SK-N-MC (cell line): ENCODE results near the gene ZNF134.

Source experiments
- DNase-seq: peaks from one replicate; pipeline ENCODE4 v3.0.0-alpha.2; 2011; ENCODE audit warnings: low read depth, low spot score
- H3K27ac ChIP-seq: fragments of 200-600 bp; sonication (generic); 2 replicates; pipeline ENCODE4 v1.5.1; 2016; ENCODE audit warnings: mixed run types
- H3K36me3 ChIP-seq: fragments of 200-600 bp; sonication (generic); 2 replicates; pipeline ENCODE4 v1.6.1; 2017; ENCODE audit warnings: antibody characterized with exemption, low read length, mixed read lengths; ENCODE audit not compliant: insufficient read depth
- H3K4me3 ChIP-seq: fragments of 200-600 bp; sonication (generic); 2 replicates; pipeline ENCODE4 v1.5.1; 2016
- H3K9ac ChIP-seq: fragments of 200-600 bp; sonication (generic); 2 replicates; pipeline ENCODE4 v1.8.0; 2017; ENCODE audit warnings: mixed run types, mixed read lengths; ENCODE audit not compliant: insufficient read length
- H3K9me3 ChIP-seq: fragments of 200-600 bp; sonication (generic); 2 replicates; pipeline ENCODE4 v1.6.1; 2017; ENCODE audit warnings: low read depth, mild to moderate bottlenecking, antibody characterized with exemption, low read length, moderate library complexity, mixed read lengths
- EZH2 ChIP-seq: fragments of 200-600 bp; sonication (generic); IDR thresholded peaks from one replicate; pipeline ENCODE4 v1.6.1; 2017; ENCODE audit warnings: antibody characterized with exemption
- FOXP2 ChIP-seq: optimal IDR thresholded peaks from 2 replicates; pipeline ENCODE3; 2011; ENCODE audit warnings: mild to moderate bottlenecking, moderate library complexity; ENCODE audit not compliant: insufficient read depth; ENCODE audit errors: extremely low read length, control extremely low read depth
- POLR2AphosphoS5 ChIP-seq: IDR thresholded peaks from 2 replicates; pipeline ENCODE4 v1.6.1; 2012; ENCODE audit warnings: mild to moderate bottlenecking, low read depth, low read length, borderline replicate concordance

The ZNF134 gene

GRCh38 chr19:57632987-57633831, 19.2 kb downstream of the ZNF134 start, which contains the start of gene ZNF211:
Gene ZNF211 (plus strand): TSS chr19:57633168. CDS start chr19:57633347, 179 bp downstream.
- TF ChIP-seq EZH2, result no peak
- TF ChIP-seq POLR2AphosphoS5, result peak; percentile 57; the same call in 1 of the 2 replicates
- no peak for TF ChIP-seq FOXP2
- H3K36me3 ChIP-seq, result peaks cover 18% of the 10 kb centered on the region
- DNase-seq, result peak; percentile 67
- peak within 1 kb of the TSS; percentile 88 for H3K4me3 ChIP-seq
- H3K9me3 ChIP-seq, result peaks cover 3% of the 10 kb centered on the region; the same call in 1 of the 2 replicates
- H3K27ac ChIP-seq, result no peak within 1 kb of the TSS
- peak within 1 kb of the TSS; percentile 54 for H3K9ac ChIP-seq

DNA sequence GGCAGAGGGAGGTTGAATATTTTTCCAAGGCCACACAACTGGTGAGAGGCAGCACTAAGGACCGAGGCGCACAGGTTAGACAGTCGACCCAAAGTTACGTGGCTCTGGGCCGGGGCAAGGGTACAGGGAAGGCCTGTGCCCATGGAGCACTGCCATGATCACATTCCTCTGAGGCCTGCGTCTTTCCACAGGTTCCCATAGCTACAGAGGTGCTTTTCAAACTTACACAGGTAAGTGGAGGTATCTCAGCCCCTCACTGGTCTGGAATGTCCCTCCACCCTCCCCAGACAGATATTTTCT, 19.7 kb downstream of the ZNF134 start:
- no peak for TF ChIP-seq EZH2
- no peak for TF ChIP-seq POLR2AphosphoS5
- no peak for TF ChIP-seq FOXP2
- Histone ChIP-seq H3K9me3 (peaks cover 3% of the 10 kb centered on the region; the same call in 1 of the 2 replicates), H3K36me3 (peaks cover 19% of the 10 kb centered on the region), H3K4me3 (peak overlapping the region; percentile 88), H3K9ac (peak overlapping the region; percentile 54), H3K27ac (no peak overlapping the region)
- DNase-seq, result no peak

GRCh38 chr19:57637379-57637778, 23.3 kb downstream of the ZNF134 start:
- H3K9ac ChIP-seq, result no peak overlapping the region
- DNase-seq, result no peak
- TF ChIP-seq EZH2, result no peak
- TF ChIP-seq POLR2AphosphoS5, result no peak
- no peak for TF ChIP-seq FOXP2
- peaks cover 21% of the 10 kb centered on the region for H3K9me3 ChIP-seq
- H3K27ac ChIP-seq, result no peak overlapping the region
- no peak overlapping the region for H3K4me3 ChIP-seq
- H3K36me3 ChIP-seq, result peaks cover 51% of the 10 kb centered on the region

DNA sequence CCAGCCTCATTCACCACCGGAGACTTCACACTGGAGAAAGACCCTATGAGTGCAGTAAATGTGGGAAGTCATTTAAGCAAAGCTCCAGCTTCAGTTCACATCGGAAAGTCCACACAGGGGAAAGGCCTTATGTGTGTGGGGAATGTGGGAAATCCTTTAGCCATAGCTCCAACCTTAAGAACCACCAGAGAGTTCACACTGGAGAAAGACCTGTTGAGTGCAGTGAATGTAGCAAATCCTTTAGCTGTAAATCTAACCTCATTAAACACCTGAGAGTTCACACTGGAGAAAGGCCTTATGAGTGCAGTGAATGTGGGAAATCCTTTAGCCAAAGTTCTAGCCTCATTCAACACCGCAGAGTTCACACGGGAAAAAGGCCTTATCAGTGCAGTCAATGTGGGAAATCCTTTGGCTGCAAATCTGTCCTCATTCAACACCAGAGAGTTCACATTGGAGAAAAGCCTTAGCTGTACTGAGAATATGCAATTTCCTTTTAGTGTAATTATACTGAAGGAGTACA, 27.7 kb downstream of the ZNF134 start:
- Histone ChIP-seq H3K9me3 (peaks cover 23% of the 10 kb centered on the region), H3K4me3 (no peak overlapping the region), H3K36me3 (peaks cover 50% of the 10 kb centered on the region), H3K9ac (no peak overlapping the region), H3K27ac (no peak overlapping the region)
- TF ChIP-seq EZH2 (no peak), FOXP2 (no peak)
- DNase-seq, result no peak

GRCh38 chr19:57642396-57643046, 28.5 kb downstream of the ZNF134 start:
- TF ChIP-seq POLR2AphosphoS5, result no peak
- no peak for TF ChIP-seq EZH2
- no peak for TF ChIP-seq FOXP2
- Histone ChIP-seq H3K4me3 (no peak overlapping the region), H3K9ac (no peak overlapping the region), H3K9me3 (peaks cover 20% of the 10 kb centered on the region), H3K36me3 (peaks cover 43% of the 10 kb centered on the region), H3K27ac (no peak overlapping the region)
- DNase-seq, result no peak

GRCh38 chr19:57643734-57644133, 29.7 kb downstream of the ZNF134 start:
- TF ChIP-seq FOXP2 (no peak), EZH2 (no peak), POLR2AphosphoS5 (no peak)
- Histone ChIP-seq H3K9me3 (peaks cover 20% of the 10 kb centered on the region), H3K4me3 (no peak overlapping the region), H3K27ac (no peak overlapping the region), H3K36me3 (peaks cover 42% of the 10 kb centered on the region), H3K9ac (no peak overlapping the region)
- DNase-seq, result no peak

DNA sequence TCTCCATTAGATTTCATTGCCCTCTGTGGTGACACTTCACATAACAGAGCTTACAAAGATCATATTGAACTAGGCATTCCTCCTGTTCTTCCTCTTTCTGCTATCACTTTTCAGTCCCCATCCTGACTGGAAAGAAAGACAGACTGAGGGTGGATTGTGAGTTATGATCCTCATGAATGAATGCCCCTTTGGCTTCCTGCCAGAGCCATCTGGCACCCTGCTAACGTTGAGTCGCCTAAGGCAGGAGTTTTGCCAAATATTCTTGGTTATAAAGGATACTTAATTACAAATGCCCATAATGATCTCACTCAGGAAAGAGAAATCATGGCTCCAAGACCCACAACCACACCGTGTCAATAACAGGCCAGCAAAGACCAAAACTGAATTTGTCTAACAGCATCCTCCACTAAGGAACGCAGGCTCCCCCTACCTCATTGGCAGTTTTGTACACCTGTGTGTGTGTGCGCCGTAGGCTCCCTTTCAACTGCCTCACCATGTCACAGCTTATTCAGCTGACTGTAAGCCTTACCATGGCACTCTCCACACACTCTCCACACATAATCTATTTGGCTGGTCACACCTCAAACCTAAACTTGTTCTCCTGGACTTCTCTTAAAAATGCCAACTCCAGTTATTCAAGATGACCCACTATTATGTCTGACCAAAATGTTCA, 34.4 kb downstream of the ZNF134 start:
- TF ChIP-seq FOXP2 (no peak), EZH2 (no peak), POLR2AphosphoS5 (no peak)
- no peak overlapping the region for H3K27ac ChIP-seq
- no peaks in the 10 kb centered on the region for H3K36me3 ChIP-seq
- no peak for DNase-seq
- no peaks in the 10 kb centered on the region for H3K9me3 ChIP-seq
- no peak overlapping the region for H3K4me3 ChIP-seq
- no peak overlapping the region for H3K9ac ChIP-seq

DNA sequence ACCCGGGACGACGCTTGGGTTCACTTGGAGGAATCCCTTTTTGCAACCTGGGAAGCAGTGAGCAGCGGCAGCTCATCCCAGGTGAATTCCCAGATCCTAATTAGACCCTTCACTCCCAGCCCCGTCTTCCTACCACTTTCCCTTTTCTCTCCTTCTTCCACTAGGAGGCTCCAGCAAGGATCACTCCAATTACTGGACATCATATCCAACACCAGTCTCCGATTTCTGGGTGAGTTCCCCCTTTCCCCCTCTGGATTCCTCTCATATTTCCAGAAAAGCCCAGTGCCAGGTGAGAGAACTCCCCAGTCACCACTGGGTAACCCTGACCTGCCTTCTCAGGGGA, 37.6 kb downstream of the ZNF134 start:
- TF ChIP-seq EZH2, result no peak
- no peak for TF ChIP-seq POLR2AphosphoS5
- no peak for TF ChIP-seq FOXP2
- no peak for DNase-seq
- no peaks in the 10 kb centered on the region for H3K36me3 ChIP-seq
- no peak overlapping the region for H3K4me3 ChIP-seq
- H3K9ac ChIP-seq, result no peak overlapping the region
- H3K9me3 ChIP-seq, result no peaks in the 10 kb centered on the region
- H3K27ac ChIP-seq, result no peak overlapping the region
